Ishikawa (cell line): ENCODE results near the gene CAB39.

ENCODE experiments used
- CEBPB ChIP-seq: IDR thresholded peaks from 2 replicates; pipeline ENCODE4 v1.6.1; 2012
- CREB1 ChIP-seq: IDR thresholded peaks from 2 replicates; pipeline ENCODE4 v1.6.1; 2012; ENCODE audit warnings: low read depth
- EGR1 ChIP-seq: IDR thresholded peaks from 2 replicates; pipeline ENCODE4 v1.6.1; 2012
- EP300 ChIP-seq: IDR thresholded peaks from 2 replicates; pipeline ENCODE4 v1.6.1; 2012; ENCODE audit warnings: borderline replicate concordance
- FOXM1 ChIP-seq: IDR thresholded peaks from 2 replicates; pipeline ENCODE4 v1.6.1; 2012; ENCODE audit warnings: low read depth, borderline replicate concordance
- RAD21 ChIP-seq: IDR thresholded peaks from 2 replicates; pipeline ENCODE4 v1.6.1; 2012; ENCODE audit warnings: low read depth
- TCF12 ChIP-seq: IDR thresholded peaks from 2 replicates; pipeline ENCODE4 v1.6.1; 2012; ENCODE audit warnings: low read depth
- TEAD4 ChIP-seq: IDR thresholded peaks from 2 replicates; pipeline ENCODE4 v1.6.1; 2012
- YY1 ChIP-seq: IDR thresholded peaks from 2 replicates; pipeline ENCODE4 v1.6.1; 2012; ENCODE audit warnings: low read depth
- TF ChIP-seq, protein P1 (sequence below): IDR thresholded peaks from 2 replicates; pipeline ENCODE4 v1.6.1; 2012
- TF ChIP-seq, protein P2 (sequence below): IDR thresholded peaks from 2 replicates; pipeline ENCODE4 v1.6.1; 2012

DNA sequence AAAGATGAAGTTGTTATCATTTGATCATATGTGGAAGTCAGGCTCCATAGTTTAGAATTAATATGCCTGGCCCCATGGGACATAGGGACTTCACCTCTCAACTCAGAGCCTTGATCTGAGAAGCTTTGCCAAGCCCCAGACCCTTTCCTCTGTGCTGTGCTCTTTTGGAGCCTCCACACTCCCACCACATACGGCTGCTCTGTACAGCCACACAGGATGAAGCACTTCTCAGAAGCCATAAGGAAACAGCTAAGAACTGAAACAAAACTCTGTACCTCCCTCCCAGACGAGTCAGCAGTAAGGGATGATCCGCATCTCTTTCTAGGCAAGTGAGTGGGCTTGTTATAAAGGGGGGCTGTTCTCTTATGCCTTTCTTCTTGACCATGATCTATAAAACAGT is 66.5 kb downstream of the CAB39 start:
- no peak for TF ChIP-seq RAD21
- TF ChIP-seq, protein P1, sequence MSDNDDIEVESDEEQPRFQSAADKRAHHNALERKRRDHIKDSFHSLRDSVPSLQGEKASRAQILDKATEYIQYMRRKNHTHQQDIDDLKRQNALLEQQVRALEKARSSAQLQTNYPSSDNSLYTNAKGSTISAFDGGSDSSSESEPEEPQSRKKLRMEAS, result no peak
- TF ChIP-seq, protein P2, sequence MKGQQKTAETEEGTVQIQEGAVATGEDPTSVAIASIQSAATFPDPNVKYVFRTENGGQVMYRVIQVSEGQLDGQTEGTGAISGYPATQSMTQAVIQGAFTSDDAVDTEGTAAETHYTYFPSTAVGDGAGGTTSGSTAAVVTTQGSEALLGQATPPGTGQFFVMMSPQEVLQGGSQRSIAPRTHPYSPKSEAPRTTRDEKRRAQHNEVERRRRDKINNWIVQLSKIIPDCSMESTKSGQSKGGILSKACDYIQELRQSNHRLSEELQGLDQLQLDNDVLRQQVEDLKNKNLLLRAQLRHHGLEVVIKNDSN, result no peak
- no peak for TF ChIP-seq CEBPB
- no peak for TF ChIP-seq EGR1
- TF ChIP-seq EP300, result no peak
- TF ChIP-seq TEAD4, result no peak
- TF ChIP-seq TCF12, result no peak
- TF ChIP-seq FOXM1, result no peak
- no peak for TF ChIP-seq CREB1
- no peak for TF ChIP-seq YY1
